Body of pancreas (tissue), 4 donors: ENCODE results near the gene RBM38. TPM values are rescaled to one million over a fixed set of nuclear protein-coding genes. Genes with fewer than 3 reads are reported as not detected.
"Not testable (repeated sequence)": the region's sequence is repeated elsewhere in the genome, so short reads cannot be mapped to it uniquely, and the experiment has no call there.

Experiments
- ATAC-seq: fragments of 150-250 bp; one replicate; pipeline ENCODE4 v1.9.1; 2016
- DNase-seq, 4 donors: peaks; one replicate each; pipeline ENCODE4 v3.0.0-alpha.2; 2019
- H3K27ac ChIP-seq, 4 donors: fragments of 200-600 bp; sonication (generic); 1 replicate in 3 of 4; 2 replicates in 1 of 4; pipeline versions ENCODE4 v1.5.1 to v1.6.1; 2016 to 2019; ENCODE audit warnings: mild to moderate bottlenecking in 1 of 4, mixed read lengths in 1 of 4, moderate library complexity in 1 of 4
- H3K27me3 ChIP-seq, 2 donors: fragments of 200-600 bp; sonication (generic); one replicate each; pipeline ENCODE4 v1.6.0; 2016; ENCODE audit warnings: mild to moderate bottlenecking in 1 of 2
- H3K36me3 ChIP-seq, 2 donors: fragments of 200-600 bp; sonication (generic); replicated peaks in 1 of 2; 2 replicates each; pipeline ENCODE4 v1.5.1; 2016; ENCODE audit warnings: low read depth in 2 of 2; ENCODE audit not compliant: insufficient read depth in 1 of 2
- H3K4me1 ChIP-seq: fragments of 200-600 bp; sonication (generic); one replicate; pipeline ENCODE4 v1.6.0; 2016
- H3K4me3 ChIP-seq, 2 donors: fragments of 200-600 bp; sonication (generic); 1 replicate in 1 of 2; 2 replicates in 1 of 2; pipeline ENCODE4 v1.5.1; 2016 to 2019
- H3K9me3 ChIP-seq, 3 donors: fragments of 200-600 bp; sonication (generic); 1 replicate in 2 of 3; 2 replicates in 1 of 3; pipeline ENCODE4 v1.5.1; 2016
- CTCF ChIP-seq, 7 experiments: fragments of 450-650 bp in 4 of 7; fragments of 200-600 bp in 3 of 7; sonication (generic) in 3 of 7; IDR thresholded peaks; one replicate each; pipeline ENCODE4 v1.5.1; 2016 to 2019; ENCODE audit warnings: antibody characterized with exemption in 7 of 7
- POLR2A ChIP-seq, 3 donors: fragments of 450-650 bp; IDR thresholded peaks; one replicate each; pipeline ENCODE4 v1.6.1; 2016; ENCODE audit warnings: antibody characterized with exemption in 3 of 3, mild to moderate bottlenecking in 2 of 3
- WGBS, 2 donors: methylation state at CpG; one replicate each; pipeline ENCODE4 v1.1.5; 2017; 5-methylcytosine and 5-hydroxymethylcytosine counted together
- intact Hi-C: fragments of 100-400 bp; cut with DNase I; formaldehyde crosslinking; loops from one replicate; pipeline ENCODE4 v1.15.1; 2023
- total RNA-seq, 2 donors: library from RNA; depleted of rRNA; stranded (reverse); fragments of >200 nt; gene quantifications; one replicate each; pipeline ENCODE4 v1.1.0, GENCODE V29; 2016

The RBM38 gene
- total RNA-seq, 2 donors from 2014 or later, result 5.6 to 12.7 TPM

DNA sequence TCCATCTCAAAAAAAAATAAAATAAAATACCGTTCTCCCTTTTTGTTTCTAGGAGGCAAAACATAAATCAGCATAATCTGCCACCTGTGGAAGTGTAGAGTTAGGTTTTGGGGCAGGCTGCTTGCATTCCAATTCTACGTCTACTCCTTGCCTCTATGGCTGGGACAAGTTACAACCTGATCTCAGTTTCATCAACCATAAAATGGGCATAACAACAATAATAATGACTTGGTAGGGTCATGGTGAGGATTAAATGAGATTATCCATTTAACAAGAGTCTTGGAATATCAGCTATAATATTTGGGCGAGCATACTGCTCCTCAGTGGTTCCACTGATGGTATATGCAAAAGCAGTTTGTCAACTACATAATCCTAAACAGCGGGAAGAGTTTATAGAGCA lies 43.8 kb upstream of the RBM38 start:
- ATAC-seq (no peak), DNase-seq (no peak)
- no peak overlapping the region for H3K27ac ChIP-seq
- H3K36me3 ChIP-seq, result no peaks in the 10 kb centered on the region
- intact Hi-C loops, result loop anchor here (5.0 kb wide), 1 partner anchor 255 kb away; no protein-coding TSS in a partner anchor
- TF ChIP-seq POLR2A (IDR thresholded peaks at IDR 0.05) (no peak), CTCF (IDR thresholded peaks at IDR 0.05) (no peak)
- H3K4me1 ChIP-seq, result peaks cover 8% of the 10 kb centered on the region
- H3K27me3 ChIP-seq, result no peaks in the 10 kb centered on the region
- H3K4me3 ChIP-seq, result no peak overlapping the region
- no peaks in the 10 kb centered on the region for H3K9me3 ChIP-seq
- WGBS, 2 donors, result 58 to 67% methylated on average over 4 of the region's 4 CpGs

DNA sequence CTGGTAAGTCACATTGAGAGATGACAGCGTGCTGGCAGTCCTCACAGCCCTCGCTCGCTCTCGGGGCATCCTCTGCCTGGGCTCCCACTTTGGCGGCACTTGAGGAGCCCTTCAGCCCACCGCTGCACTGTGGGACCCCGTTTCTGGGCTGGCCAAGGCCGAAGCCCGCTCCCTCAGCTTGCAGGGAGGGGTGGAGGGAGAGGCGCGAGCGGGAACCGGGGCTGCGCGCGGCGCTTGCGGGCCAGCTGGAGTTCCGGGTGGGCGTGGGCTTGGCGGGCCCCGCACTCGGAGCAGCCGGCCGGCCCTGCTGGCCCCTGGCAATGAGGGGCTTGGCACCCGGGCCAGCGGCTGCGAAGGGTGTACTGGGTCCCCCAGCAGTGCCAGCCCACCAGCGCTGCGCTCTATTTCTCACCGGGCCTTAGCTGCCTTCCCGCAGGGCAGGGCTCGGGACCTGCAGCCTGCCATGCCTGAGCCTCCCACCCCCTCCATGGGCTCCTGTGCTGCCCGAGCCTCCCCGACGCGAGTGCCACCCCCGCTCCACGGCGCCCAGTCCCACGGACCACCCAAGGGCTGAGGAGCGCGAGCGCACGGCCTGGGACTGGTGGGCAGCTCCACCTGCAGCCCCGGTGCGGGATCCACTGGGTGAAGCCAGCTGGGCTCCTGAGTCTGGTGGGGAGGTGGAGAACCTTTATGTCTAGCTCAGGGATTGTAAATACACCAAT lies 42.8 kb upstream of the RBM38 start:
- not testable (repeated sequence) for H3K4me1 ChIP-seq, H3K27ac ChIP-seq, H3K4me3 ChIP-seq, DNase-seq, H3K36me3 ChIP-seq, H3K27me3 ChIP-seq, H3K9me3 ChIP-seq, ATAC-seq
- intact Hi-C loops, result loop anchor here (5.0 kb wide), 1 partner anchor 256 kb away; no protein-coding TSS in a partner anchor
- WGBS, 2 donors, result 51 to 66% methylated on average over 10 to 36 of the region's 47 CpGs

DNA sequence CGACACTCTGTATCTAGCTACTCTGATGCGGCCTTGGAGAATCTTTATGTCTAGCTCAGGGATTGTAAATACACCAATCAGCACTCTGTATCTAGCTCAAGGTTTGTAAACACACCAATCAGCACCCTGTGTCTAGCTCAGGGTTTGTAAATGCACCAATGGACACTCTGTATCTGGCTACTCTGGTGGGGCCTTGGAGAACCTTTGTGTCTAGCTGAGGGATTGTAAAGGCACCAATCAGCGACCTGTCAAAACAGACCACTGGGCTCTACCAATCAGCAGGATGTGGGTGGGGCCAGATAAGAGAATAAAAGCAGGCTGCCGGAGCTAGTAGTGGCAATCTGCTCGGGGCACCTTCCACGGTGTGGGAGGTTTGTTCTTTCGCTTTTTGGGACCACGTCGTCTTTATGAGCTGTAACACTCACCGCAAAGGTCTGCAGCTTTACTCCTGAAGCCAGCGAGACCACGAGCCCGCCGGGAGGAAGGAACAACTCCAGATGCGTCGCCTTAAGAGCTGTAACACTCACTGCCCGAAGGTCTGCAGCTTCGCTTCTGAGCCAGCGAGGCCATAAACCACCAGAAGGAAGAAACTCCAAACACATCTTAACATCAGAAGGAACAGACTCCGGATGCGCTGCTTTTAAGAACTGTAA lies 42.1 kb upstream of the RBM38 start:
- DNase-seq, H3K36me3 ChIP-seq, H3K4me3 ChIP-seq, H3K9me3 ChIP-seq, H3K4me1 ChIP-seq, H3K27ac ChIP-seq, ATAC-seq, H3K27me3 ChIP-seq: not testable (repeated sequence)
- WGBS, 2 donors, result 85 to 91% methylated on average over 13 to 21 of the region's 21 CpGs
- intact Hi-C loops, result loop anchor here (5.0 kb wide), 1 partner anchor 257 kb away; no protein-coding TSS in a partner anchor

DNA sequence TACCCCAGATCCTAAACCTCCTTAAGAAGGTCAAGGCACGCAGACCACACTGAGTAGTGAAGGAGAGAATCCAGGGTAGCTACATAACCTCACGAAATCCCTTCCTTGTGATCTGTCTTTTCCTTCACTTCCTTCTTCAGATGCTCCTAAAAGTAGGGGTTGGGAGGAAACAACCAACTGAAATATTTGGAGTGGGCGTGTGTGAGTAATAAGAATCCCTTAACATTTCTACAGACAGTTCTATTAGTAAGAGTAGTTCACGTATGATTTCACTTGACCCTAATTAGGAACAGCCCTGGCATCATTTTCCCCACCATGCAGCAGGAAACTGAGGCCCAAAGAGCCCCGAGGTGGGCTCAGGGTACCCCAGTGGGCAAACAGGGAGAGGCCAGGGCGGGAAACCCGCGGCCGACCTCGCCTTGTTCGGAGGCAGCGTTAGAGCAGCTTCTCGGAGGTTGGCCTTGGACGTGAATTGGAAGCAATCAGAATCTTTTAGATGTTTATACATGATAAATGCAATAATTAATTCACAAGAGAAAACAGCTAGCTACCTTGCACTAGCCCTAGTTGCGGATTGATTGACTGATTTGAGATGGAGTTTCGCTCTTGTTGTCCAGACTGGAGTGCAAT lies 41.0 kb upstream of the RBM38 start:
- Histone ChIP-seq H3K4me3 (no peak overlapping the region), H3K4me1 (peaks cover 8% of the 10 kb centered on the region), H3K27me3 (no peaks in the 10 kb centered on the region), H3K36me3 (peaks cover 0 to 2% of the 10 kb centered on the region in 2 donors), H3K27ac (no peak overlapping the region), H3K9me3 (no peaks in the 10 kb centered on the region)
- WGBS, 2 donors, result 84 to 86% methylated on average over 16 of the region's 16 CpGs
- ATAC-seq, result no peak
- no peak for TF ChIP-seq POLR2A (IDR thresholded peaks at IDR 0.05)
- TF ChIP-seq CTCF (IDR thresholded peaks at IDR 0.05), result no peak
- DNase-seq, result no peak
- intact Hi-C loops, result no loop called here

DNA sequence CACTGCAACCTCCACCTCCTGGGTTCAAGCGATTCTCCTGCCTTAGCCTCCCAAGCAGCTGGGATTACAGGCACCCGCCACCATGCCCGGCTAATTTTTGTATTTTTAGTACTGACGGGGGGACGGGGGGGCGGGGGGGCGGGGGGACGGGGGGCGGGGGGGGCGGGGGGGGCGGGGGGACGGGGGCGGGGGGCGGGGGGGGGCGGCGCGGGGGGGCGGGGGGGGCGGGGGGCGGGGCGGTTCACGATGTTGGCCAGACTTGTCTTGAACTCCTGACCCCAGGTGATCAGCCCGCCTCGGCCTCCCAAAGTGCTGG lies 40.5 kb upstream of the RBM38 start:
- intact Hi-C loops, H3K9me3 ChIP-seq, DNase-seq, H3K27me3 ChIP-seq, H3K4me1 ChIP-seq, ATAC-seq, H3K36me3 ChIP-seq: not testable (repeated sequence)
- 14 to 59% methylated on average over 2 to 13 of the region's 24 CpGs for WGBS, 2 donors
- Histone ChIP-seq H3K27ac (peak overlapping the region; percentile 44 to 84 (median 77)), H3K4me3 (peak overlapping the region in 1 of 2 donors; percentile 97)

GRCh38 chr20:57351042-57351783 lies 40.0 kb upstream of the RBM38 start, which contains the start of gene RAE1:
Gene RAE1 (plus strand): TSS chr20:57351255. CDS start chr20:57354039, 2,784 bp downstream.
- Histone ChIP-seq H3K4me3 (peak within 1 kb of the TSS; percentile 97 to 100), H3K36me3 (peaks cover 0 to 9% of the 10 kb centered on the region in 2 donors), H3K27ac (peak within 1 kb of the TSS; percentile 44 to 84 (median 77)), H3K27me3 (no peaks in the 10 kb centered on the region), H3K9me3 (no peaks in the 10 kb centered on the region), H3K4me1 (peaks cover 8% of the 10 kb centered on the region)
- intact Hi-C loops, result no loop called here
- TF ChIP-seq POLR2A (IDR thresholded peaks at IDR 0.05) (peak in 2 of 3 donors; percentile 65 to 78), CTCF (IDR thresholded peaks at IDR 0.05) (peak in 2 of 7 experiments; percentile 3 to 11)
- DNase-seq (peak; percentile 90 to 94 (median 92)), ATAC-seq (peak; percentile 91)
- WGBS, 2 donors, result 1 to 2% methylated on average over 13 to 64 of the region's 64 CpGs
